HepG2 (cell line): Measurements from ENCODE around the gene RTEL1. TPM values are rescaled to one million over a fixed set of nuclear protein-coding genes. Genes with fewer than 3 reads are reported as not detected.

Experiments used
- ATF5 ChIP-seq: sonication (generic); formaldehyde crosslinking; IDR thresholded peaks from 2 replicates; pipeline ENCODE4 v1.4.0; 2020; ENCODE audit warnings: mild to moderate bottlenecking, low read depth, missing genetic modification reagents
- CBFB ChIP-seq: sonication (generic); formaldehyde crosslinking; IDR thresholded peaks from 2 replicates; pipeline ENCODE4 v1.4.0; 2020; ENCODE audit warnings: missing genetic modification reagents
- DPF2 ChIP-seq: sonication (generic); formaldehyde crosslinking; IDR thresholded peaks from 2 replicates; pipeline ENCODE4 v1.4.0; 2020; ENCODE audit warnings: mild to moderate bottlenecking, low read depth, missing genetic modification reagents, borderline replicate concordance
- FOXK1 ChIP-seq: sonication (generic); formaldehyde crosslinking; IDR thresholded peaks from 2 replicates; pipeline ENCODE4 v1.4.0; 2020; ENCODE audit warnings: low read depth, missing genetic modification reagents, borderline replicate concordance
- MTA1 ChIP-seq: sonication (generic); formaldehyde crosslinking; IDR thresholded peaks from 2 replicates; pipeline ENCODE4 v1.4.0; 2020; ENCODE audit warnings: missing genetic modification reagents, mild to moderate bottlenecking, borderline replicate concordance
- NFE2L1 ChIP-seq: sonication (generic); formaldehyde crosslinking; IDR thresholded peaks from 2 replicates; pipeline ENCODE4 v1.4.0; 2020; ENCODE audit warnings: missing genetic modification reagents, mild to moderate bottlenecking, borderline replicate concordance
- PAX8 ChIP-seq: sonication (generic); formaldehyde crosslinking; IDR thresholded peaks from 2 replicates; pipeline ENCODE4 v1.8.0; 2022; ENCODE audit warnings: mild to moderate bottlenecking, missing genetic modification reagents, borderline replicate concordance
- SAFB2 ChIP-seq: sonication (generic); formaldehyde crosslinking; IDR thresholded peaks from 2 replicates; pipeline ENCODE4 v1.5.1; 2020; ENCODE audit warnings: missing genetic modification reagents, low read depth, mild to moderate bottlenecking, borderline replicate concordance
- THAP11 ChIP-seq: IDR thresholded peaks from 2 replicates; pipeline ENCODE4 v1.6.1; 2016; ENCODE audit warnings: missing biosample characterization, missing genetic modification reagents
- THAP9 ChIP-seq: sonication (generic); formaldehyde crosslinking; IDR thresholded peaks from 2 replicates; pipeline ENCODE4; 2020; ENCODE audit warnings: missing genetic modification reagents, mild to moderate bottlenecking, borderline replicate concordance
- TRIM22 ChIP-seq: fragments of 450-650 bp; IDR thresholded peaks from 2 replicates; pipeline ENCODE4 v1.6.1; 2017
- ZFP36L2 ChIP-seq: sonication (generic); formaldehyde crosslinking; IDR thresholded peaks from 2 replicates; pipeline ENCODE4 v1.4.0; 2020; ENCODE audit warnings: missing genetic modification reagents
- ZNF382 ChIP-seq: sonication (generic); formaldehyde crosslinking; IDR thresholded peaks from 2 replicates; pipeline ENCODE4 v1.5.0; 2020; ENCODE audit warnings: missing genetic modification reagents, mild to moderate bottlenecking, borderline replicate concordance
- polyA plus RNA-seq, 8 experiments: library from polyadenylated mRNA; depleted of rRNA in 3 of 8; stranded (reverse) in 7 of 8; unstranded in 1 of 8; fragments of >200 nt; fragmentation: Illumina TruSeq in 4 of 8; extraction: Trizol in 4 of 8; gene quantifications; 2 replicates each; pipeline versions ENCODE4 v1.2.1 to v1.2.3, GENCODE V29; 2011 to 2016; ENCODE audit warnings: low read depth in 4 of 8, missing spikeins in 1 of 8, mixed read lengths in 1 of 8; ENCODE audit not compliant: insufficient read depth in 1 of 8
- total RNA-seq, 5 experiments: library from RNA; depleted of rRNA; stranded (reverse); fragments of >200 nt; fragmentation: Illumina TruSeq; extraction: Trizol; gene quantifications; 2 replicates each; pipeline ENCODE4 v1.2.3, GENCODE V29; 2016; ENCODE audit warnings: low read depth in 1 of 5
- TF ChIP-seq, protein P1 (sequence below): sonication (generic); formaldehyde crosslinking; IDR thresholded peaks from 2 replicates; pipeline ENCODE4 v1.4.0; 2020; ENCODE audit warnings: missing genetic modification reagents
- TF ChIP-seq, protein P2 (sequence below): sonication (generic); formaldehyde crosslinking; IDR thresholded peaks from 2 replicates; pipeline ENCODE4 v1.4.0; 2020; ENCODE audit warnings: missing genetic modification reagents, mild to moderate bottlenecking, borderline replicate concordance

The RTEL1 gene
- total and polyA plus RNA-seq, 2 of the 13 experiments (the other 11 are each of a cell fraction or from before 2014, with no cell fraction given), result 21.8 to 36.4 TPM

GRCh38 chr20:63657260-63657936 is 714 bp upstream of the RTEL1 start (continued):
- TF ChIP-seq THAP9 (CRISPR knock-in tag) (peak; percentile 0; the same call in 1 of the 2 replicates), ATF5 (CRISPR knock-in tag) (no peak), ZFP36L2 (CRISPR knock-in tag) (no peak; the same call in 1 of the 2 replicates), TRIM22 (no peak), NFE2L1 (CRISPR knock-in tag) (no peak), CBFB (no peak), THAP11 (CRISPR knock-in tag) (no peak), ZNF382 (no peak), PAX8 (CRISPR knock-in tag) (no peak), DPF2 (no peak), MTA1 (CRISPR knock-in tag) (peak; percentile 35; the same call in 1 of the 2 replicates), FOXK1 (no peak), SAFB2 (0 out of 2 replicates have a peak, but pooled peaks have one; percentile 11)
- TF ChIP-seq, protein P1, sequence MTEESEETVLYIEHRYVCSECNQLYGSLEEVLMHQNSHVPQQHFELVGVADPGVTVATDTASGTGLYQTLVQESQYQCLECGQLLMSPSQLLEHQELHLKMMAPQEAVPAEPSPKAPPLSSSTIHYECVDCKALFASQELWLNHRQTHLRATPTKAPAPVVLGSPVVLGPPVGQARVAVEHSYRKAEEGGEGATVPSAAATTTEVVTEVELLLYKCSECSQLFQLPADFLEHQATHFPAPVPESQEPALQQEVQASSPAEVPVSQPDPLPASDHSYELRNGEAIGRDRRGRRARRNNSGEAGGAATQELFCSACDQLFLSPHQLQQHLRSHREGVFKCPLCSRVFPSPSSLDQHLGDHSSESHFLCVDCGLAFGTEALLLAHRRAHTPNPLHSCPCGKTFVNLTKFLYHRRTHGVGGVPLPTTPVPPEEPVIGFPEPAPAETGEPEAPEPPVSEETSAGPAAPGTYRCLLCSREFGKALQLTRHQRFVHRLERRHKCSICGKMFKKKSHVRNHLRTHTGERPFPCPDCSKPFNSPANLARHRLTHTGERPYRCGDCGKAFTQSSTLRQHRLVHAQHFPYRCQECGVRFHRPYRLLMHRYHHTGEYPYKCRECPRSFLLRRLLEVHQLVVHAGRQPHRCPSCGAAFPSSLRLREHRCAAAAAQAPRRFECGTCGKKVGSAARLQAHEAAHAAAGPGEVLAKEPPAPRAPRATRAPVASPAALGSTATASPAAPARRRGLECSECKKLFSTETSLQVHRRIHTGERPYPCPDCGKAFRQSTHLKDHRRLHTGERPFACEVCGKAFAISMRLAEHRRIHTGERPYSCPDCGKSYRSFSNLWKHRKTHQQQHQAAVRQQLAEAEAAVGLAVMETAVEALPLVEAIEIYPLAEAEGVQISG (CRISPR knock-in tag), result no peak
- TF ChIP-seq, protein P2, sequence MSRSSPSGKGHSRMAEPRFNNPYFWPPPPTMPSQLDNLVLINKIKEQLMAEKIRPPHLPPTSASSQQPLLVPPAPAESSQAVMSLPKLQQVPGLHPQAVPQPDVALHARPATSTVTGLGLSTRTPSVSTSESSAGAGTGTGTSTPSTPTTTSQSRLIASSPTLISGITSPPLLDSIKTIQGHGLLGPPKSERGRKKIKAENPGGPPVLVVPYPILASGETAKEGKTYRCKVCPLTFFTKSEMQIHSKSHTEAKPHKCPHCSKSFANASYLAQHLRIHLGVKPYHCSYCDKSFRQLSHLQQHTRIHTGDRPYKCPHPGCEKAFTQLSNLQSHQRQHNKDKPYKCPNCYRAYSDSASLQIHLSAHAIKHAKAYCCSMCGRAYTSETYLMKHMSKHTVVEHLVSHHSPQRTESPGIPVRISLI (CRISPR knock-in tag), result no peak
